KMS-11 (cell line): ENCODE measurements around the gene ZNF398.

ENCODE experiments used
- H2AFZ ChIP-seq: fragments of 200-600 bp; sonication (generic); 2 replicates; pipeline ENCODE4 v1.6.1; 2016; ENCODE audit warnings: antibody characterized with exemption, mixed run types, low read depth
- H3K27ac ChIP-seq: fragments of 200-600 bp; sonication (generic); 2 replicates; pipeline ENCODE4 v1.6.1; 2016; ENCODE audit warnings: mild to moderate bottlenecking, mixed run types
- H3K27me3 ChIP-seq: fragments of 200-600 bp; sonication (generic); 2 replicates; pipeline ENCODE4 v1.6.1; 2017; ENCODE audit warnings: mild to moderate bottlenecking, low read depth, mixed run types, moderate library complexity; ENCODE audit not compliant: insufficient read depth
- H3K36me3 ChIP-seq: fragments of 200-600 bp; sonication (generic); 2 replicates; pipeline ENCODE4 v1.6.1; 2017; ENCODE audit warnings: mild to moderate bottlenecking, mixed run types; ENCODE audit not compliant: insufficient read depth
- H3K4me1 ChIP-seq: fragments of 200-600 bp; sonication (generic); 2 replicates; pipeline ENCODE4 v1.6.1; 2016; ENCODE audit warnings: mild to moderate bottlenecking, low read depth, mixed run types; ENCODE audit not compliant: poor library complexity, severe bottlenecking
- H3K4me2 ChIP-seq: fragments of 200-600 bp; sonication (generic); 2 replicates; pipeline ENCODE4 v1.7.0; 2016; ENCODE audit warnings: mild to moderate bottlenecking, mixed run types
- H3K4me3 ChIP-seq: fragments of 200-600 bp; sonication (generic); IDR thresholded peaks from 2 replicates; pipeline ENCODE4 v1.6.1; 2017; ENCODE audit warnings: low read depth, low read length, mixed read lengths; ENCODE audit not compliant: insufficient read depth
- H3K79me2 ChIP-seq: fragments of 200-600 bp; sonication (generic); 2 replicates; pipeline ENCODE4 v1.6.1; 2016; ENCODE audit warnings: low read depth, mixed run types; ENCODE audit not compliant: insufficient read depth
- H3K9ac ChIP-seq: fragments of 200-600 bp; sonication (generic); 2 replicates; pipeline ENCODE4 v1.6.1; 2016; ENCODE audit warnings: mild to moderate bottlenecking, mixed run types
- H4K20me1 ChIP-seq: fragments of 200-600 bp; sonication (generic); 2 replicates; pipeline ENCODE4 v1.6.1; 2016; ENCODE audit warnings: mild to moderate bottlenecking, mixed run types; ENCODE audit not compliant: insufficient read depth
- TF ChIP-seq, protein P1 (sequence below): fragments of 200-600 bp; sonication (generic); conservative IDR thresholded peaks from 2 replicates; pipeline ENCODE4 v1.6.1; 2017; ENCODE audit warnings: low read depth, mild to moderate bottlenecking, antibody characterized with exemption, low read length, moderate library complexity, mixed read lengths

ZNF398 gene

GRCh38 chr7:149207324-149208035, 60.2 kb downstream of the ZNF398 start:
- H4K20me1 ChIP-seq, result no peaks in the 10 kb centered on the region
- H3K4me2 ChIP-seq, result no peak overlapping the region
- H3K36me3 ChIP-seq, result peaks cover 23% of the 10 kb centered on the region; the same call in 1 of the 2 replicates
- no peak overlapping the region for H2AFZ ChIP-seq
- no peak overlapping the region for H3K27ac ChIP-seq
- no peak overlapping the region for H3K4me3 ChIP-seq
- no peaks in the 10 kb centered on the region for H3K27me3 ChIP-seq
- TF ChIP-seq, protein P1, sequence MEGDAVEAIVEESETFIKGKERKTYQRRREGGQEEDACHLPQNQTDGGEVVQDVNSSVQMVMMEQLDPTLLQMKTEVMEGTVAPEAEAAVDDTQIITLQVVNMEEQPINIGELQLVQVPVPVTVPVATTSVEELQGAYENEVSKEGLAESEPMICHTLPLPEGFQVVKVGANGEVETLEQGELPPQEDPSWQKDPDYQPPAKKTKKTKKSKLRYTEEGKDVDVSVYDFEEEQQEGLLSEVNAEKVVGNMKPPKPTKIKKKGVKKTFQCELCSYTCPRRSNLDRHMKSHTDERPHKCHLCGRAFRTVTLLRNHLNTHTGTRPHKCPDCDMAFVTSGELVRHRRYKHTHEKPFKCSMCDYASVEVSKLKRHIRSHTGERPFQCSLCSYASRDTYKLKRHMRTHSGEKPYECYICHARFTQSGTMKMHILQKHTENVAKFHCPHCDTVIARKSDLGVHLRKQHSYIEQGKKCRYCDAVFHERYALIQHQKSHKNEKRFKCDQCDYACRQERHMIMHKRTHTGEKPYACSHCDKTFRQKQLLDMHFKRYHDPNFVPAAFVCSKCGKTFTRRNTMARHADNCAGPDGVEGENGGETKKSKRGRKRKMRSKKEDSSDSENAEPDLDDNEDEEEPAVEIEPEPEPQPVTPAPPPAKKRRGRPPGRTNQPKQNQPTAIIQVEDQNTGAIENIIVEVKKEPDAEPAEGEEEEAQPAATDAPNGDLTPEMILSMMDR, result no peak
- peaks cover 12% of the 10 kb centered on the region; the same call in 1 of the 2 replicates for H3K79me2 ChIP-seq
- H3K4me1 ChIP-seq, result no peaks in the 10 kb centered on the region
- no peak overlapping the region for H3K9ac ChIP-seq

- H3K27me3 ChIP-seq, result no peaks in the 10 kb centered on the region
- H3K27ac ChIP-seq, result no peak overlapping the region
- H2AFZ ChIP-seq, result no peak overlapping the region
- peaks cover 12% of the 10 kb centered on the region; the same call in 1 of the 2 replicates for H3K36me3 ChIP-seq
- TF ChIP-seq, protein P1, result peak; percentile 95
- H3K9ac ChIP-seq, result no peak overlapping the region
- no peak overlapping the region for H3K4me3 ChIP-seq
- no peaks in the 10 kb centered on the region for H3K79me2 ChIP-seq
- no peaks in the 10 kb centered on the region for H3K4me1 ChIP-seq
- H4K20me1 ChIP-seq, result no peaks in the 10 kb centered on the region
- no peak overlapping the region for H3K4me2 ChIP-seq
These were observed 62.4 kb downstream of the ZNF398 start for GRCh38 chr7:149209518-149210269.

DNA sequence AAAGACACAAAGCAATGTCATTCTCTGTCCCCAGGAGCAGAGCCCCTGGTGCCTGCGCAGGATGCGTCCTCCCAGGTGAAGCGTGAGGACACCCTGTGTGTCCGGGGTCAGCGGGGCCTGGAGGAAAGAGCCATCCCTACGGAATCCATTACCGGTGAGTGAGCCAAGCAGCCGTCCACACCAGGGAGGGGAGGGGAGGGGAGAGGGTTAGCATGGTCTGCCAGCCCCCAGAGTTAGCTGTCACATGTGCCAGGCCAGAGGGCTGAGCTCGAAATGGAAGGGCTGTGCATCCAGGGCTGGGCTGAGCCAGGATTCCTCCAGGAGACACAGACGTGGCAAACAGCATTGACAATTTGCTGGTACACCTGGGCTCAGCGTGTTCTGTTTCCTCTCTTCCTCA, 63.3 kb downstream of the ZNF398 start:
- no peaks in the 10 kb centered on the region for H3K4me1 ChIP-seq
- H3K4me3 ChIP-seq, result no peak overlapping the region
- no peaks in the 10 kb centered on the region for H4K20me1 ChIP-seq
- TF ChIP-seq, protein P1, result no peak
- H3K27ac ChIP-seq, result no peak overlapping the region
- no peaks in the 10 kb centered on the region for H3K79me2 ChIP-seq
- peaks cover 12% of the 10 kb centered on the region; the same call in 1 of the 2 replicates for H3K36me3 ChIP-seq
- H3K9ac ChIP-seq, result no peak overlapping the region
- no peaks in the 10 kb centered on the region for H3K27me3 ChIP-seq
- no peak overlapping the region for H2AFZ ChIP-seq
- no peak overlapping the region for H3K4me2 ChIP-seq

- Histone ChIP-seq H4K20me1 (no peaks in the 10 kb centered on the region), H3K4me1 (no peaks in the 10 kb centered on the region), H3K79me2 (no peaks in the 10 kb centered on the region), H3K27me3 (no peaks in the 10 kb centered on the region), H3K27ac (no peak overlapping the region), H2AFZ (no peak overlapping the region), H3K9ac (no peak overlapping the region), H3K4me2 (no peak overlapping the region), H3K4me3 (no peak overlapping the region), H3K36me3 (peaks cover 12% of the 10 kb centered on the region; the same call in 1 of the 2 replicates)
- TF ChIP-seq, protein P1, result no peak
These were observed 66.9 kb downstream of the ZNF398 start for GRCh38 chr7:149214020-149214720.
